GM06990 (cell line): Measurements from ENCODE around the gene CDH4.

ENCODE experiments used
- DNase-seq: peaks from one replicate; pipeline ENCODE4 v3.0.0-alpha.2; 2011; ENCODE audit not compliant: insufficient read length; ENCODE audit errors: extremely low read depth
- H3K27me3 ChIP-seq: replicated peaks from 2 replicates; pipeline ENCODE4 v1.6.0; 2011; ENCODE audit warnings: low read length; ENCODE audit not compliant: control insufficient read depth, insufficient read depth
- H3K36me3 ChIP-seq: 2 replicates; pipeline ENCODE4 v1.5.1; 2011; ENCODE audit warnings: low read length; ENCODE audit not compliant: control insufficient read depth, insufficient read depth
- H3K4me3 ChIP-seq: replicated peaks from 2 replicates; pipeline ENCODE4 v1.5.1; 2011; ENCODE audit warnings: low read depth, mild to moderate bottlenecking, control low read depth, low read length
- CTCF ChIP-seq: IDR thresholded peaks from 2 replicates; pipeline ENCODE4 v1.5.1; 2011; ENCODE audit warnings: low read length, control low read depth, mild to moderate bottlenecking, inconsistent platforms; ENCODE audit not compliant: insufficient read depth, poor library complexity, severe bottlenecking

The CDH4 gene

GRCh38 chr20:61918548-61918947, 666.5 kb downstream of the CDH4 start:
- TF ChIP-seq CTCF, result no peak
- Histone ChIP-seq H3K27me3 (no peaks in the 10 kb centered on the region), H3K36me3 (no peaks in the 10 kb centered on the region), H3K4me3 (no peak overlapping the region)
- DNase-seq, result no peak

GRCh38 chr20:61919239-61919638, 667.2 kb downstream of the CDH4 start:
- Histone ChIP-seq H3K4me3 (no peak overlapping the region), H3K36me3 (no peaks in the 10 kb centered on the region), H3K27me3 (no peaks in the 10 kb centered on the region)
- DNase-seq, result no peak
- TF ChIP-seq CTCF, result no peak

GRCh38 chr20:61919675-61920365, 667.8 kb downstream of the CDH4 start:
- H3K4me3 ChIP-seq, result no peak overlapping the region
- no peaks in the 10 kb centered on the region for H3K36me3 ChIP-seq
- no peaks in the 10 kb centered on the region for H3K27me3 ChIP-seq
- TF ChIP-seq CTCF, result no peak
- no peak for DNase-seq

GRCh38 chr20:61922411-61922810, 670.4 kb downstream of the CDH4 start:
- H3K4me3 ChIP-seq, result no peak overlapping the region
- no peak for TF ChIP-seq CTCF
- no peaks in the 10 kb centered on the region for H3K27me3 ChIP-seq
- no peaks in the 10 kb centered on the region for H3K36me3 ChIP-seq
- DNase-seq, result no peak

GRCh38 chr20:61922936-61923335, 670.9 kb downstream of the CDH4 start:
- Histone ChIP-seq H3K27me3 (no peaks in the 10 kb centered on the region), H3K4me3 (no peak overlapping the region), H3K36me3 (no peaks in the 10 kb centered on the region)
- no peak for DNase-seq
- no peak for TF ChIP-seq CTCF
